ENCODE measurements around the gene TRIOBP. TPM values are rescaled to one million over a fixed set of nuclear protein-coding genes. Genes with fewer than 3 reads are reported as not detected.

TRIOBP gene
- total and polyA plus RNA-seq, 2 donors from 2014 or later, result 32.1 to 125 TPM

GRCh38 chr22:37808294-37808657 is 111.4 kb downstream of the TRIOBP start:
- DNase-seq (peak in 2 of 5 donors; percentile 23 to 48), FAIRE-seq (no peak)
- no peaks in the 10 kb centered on the region for H3K36me3 ChIP-seq (ENCODE audit: control insufficient read depth in 2 of 3, insufficient read depth in 3 of 3, low read length in 3 of 3)
- peak overlapping the region in 1 of 2 donors; percentile 60 for H3K27ac ChIP-seq (ENCODE audit: low read depth in 2 of 2, low read length in 2 of 2)
- no peak for TF ChIP-seq CTCF (IDR thresholded peaks at IDR 0.05; ENCODE audit: borderline replicate concordance, extremely low read depth, insufficient read depth)
- peak overlapping the region; percentile 74 to 85 (median 74) for H3K4me3 ChIP-seq (ENCODE audit: low read length in 3 of 3)
- intact Hi-C loops (cut with DNase I), result no loop called here
- peaks cover 0 to 14% (median 11%) of the 10 kb centered on the region in 3 donors for H3K4me1 ChIP-seq (ENCODE audit: control insufficient read depth in 2 of 3, insufficient read depth in 2 of 3, low read depth in 1 of 3, low read length in 3 of 3)
- peak overlapping the region; percentile 43 to 66 (median 52) for H3K9ac ChIP-seq (ENCODE audit: low read length in 3 of 3)
- no peaks in the 10 kb centered on the region for H3K9me3 ChIP-seq (ENCODE audit: control insufficient read depth in 2 of 3, insufficient read depth in 1 of 3, low read length in 3 of 3)
- H3K27me3 ChIP-seq (ENCODE audit: control insufficient read depth, insufficient read depth, low read length), result no peaks in the 10 kb centered on the region

DNA sequence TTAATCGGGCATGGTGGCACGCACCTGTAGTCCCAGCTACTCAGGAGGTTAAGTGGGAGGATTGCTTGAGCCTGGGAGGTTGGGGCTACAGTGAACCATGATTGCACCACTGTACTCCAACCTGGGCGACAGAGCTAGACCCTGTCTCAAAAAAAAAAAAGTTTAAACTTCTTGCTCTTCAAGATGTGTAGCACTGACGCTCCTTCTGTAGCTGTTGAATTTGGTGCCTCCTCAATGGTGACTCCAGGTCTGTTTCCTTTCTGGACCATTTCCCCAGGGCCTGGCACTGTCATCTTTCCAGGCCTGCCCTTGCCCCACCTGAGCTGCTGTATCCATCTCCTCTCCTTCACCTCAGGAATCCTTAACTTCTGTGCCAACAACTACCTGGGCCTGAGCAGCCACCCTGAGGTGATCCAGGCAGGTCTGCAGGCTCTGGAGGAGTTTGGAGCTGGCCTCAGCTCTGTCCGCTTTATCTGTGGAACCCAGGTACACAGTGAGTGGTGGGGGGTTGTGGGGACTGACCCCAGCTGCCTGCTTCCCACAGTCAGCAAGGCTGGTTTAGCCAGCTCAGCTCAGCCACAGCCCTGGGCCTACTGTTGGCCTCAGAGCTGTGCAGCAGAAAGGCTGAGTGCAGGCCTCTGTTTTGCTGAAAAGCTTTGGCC is 113.0 kb downstream of the TRIOBP start:
- H3K27ac ChIP-seq (ENCODE audit: low read depth in 2 of 2, low read length in 2 of 2), result no peak overlapping the region

DNA sequence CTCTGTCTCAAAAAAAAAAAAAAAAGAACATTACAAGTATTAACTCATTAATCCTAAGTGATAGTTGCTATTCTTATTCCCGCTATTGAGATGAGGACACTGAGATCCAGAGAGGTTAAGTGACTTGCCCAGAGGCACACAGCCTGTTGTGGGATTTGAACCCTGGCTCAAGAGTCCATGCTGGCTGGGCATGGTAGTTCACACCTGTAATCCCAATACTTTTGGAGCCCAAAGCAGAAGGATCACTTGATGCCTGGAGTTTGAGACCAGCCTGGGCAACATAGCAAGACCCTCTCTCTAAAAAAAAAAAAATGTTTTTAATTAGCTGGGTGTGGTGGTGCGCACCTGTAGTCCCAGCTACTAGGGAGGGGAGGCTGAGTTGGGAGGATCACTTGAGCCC is 115.0 kb downstream of the TRIOBP start:
- no peak for TF ChIP-seq CTCF (IDR thresholded peaks at IDR 0.05; ENCODE audit: borderline replicate concordance, extremely low read depth, insufficient read depth)
- Histone ChIP-seq H3K4me3 (ENCODE audit: low read length in 3 of 3) (no peak overlapping the region), H3K27ac (ENCODE audit: low read depth in 2 of 2, low read length in 2 of 2) (no peak overlapping the region), H3K9ac (ENCODE audit: low read length in 3 of 3) (no peak overlapping the region), H3K9me3 (ENCODE audit: control insufficient read depth in 2 of 3, insufficient read depth in 1 of 3, low read length in 3 of 3) (no peaks in the 10 kb centered on the region), H3K4me1 (ENCODE audit: control insufficient read depth in 2 of 3, insufficient read depth in 2 of 3, low read depth in 1 of 3, low read length in 3 of 3) (peaks cover 0 to 3% (median 0%) of the 10 kb centered on the region in 3 donors), H3K27me3 (ENCODE audit: control insufficient read depth, insufficient read depth, low read length) (no peaks in the 10 kb centered on the region), H3K36me3 (ENCODE audit: control insufficient read depth in 2 of 3, insufficient read depth in 3 of 3, low read length in 3 of 3) (peaks cover 0 to 6% (median 2%) of the 10 kb centered on the region in 3 donors)
- DNase-seq, result no peak
- no peak for FAIRE-seq
- intact Hi-C loops (cut with DNase I), result loop anchor here (10.0 kb wide), 2 partner anchors 53 to 153 kb away; no protein-coding TSS in a partner anchor

More for the DNA sequence above, 113.0 kb downstream of the TRIOBP start:
- Histone ChIP-seq H3K9ac (ENCODE audit: low read length in 3 of 3) (no peak overlapping the region), H3K36me3 (ENCODE audit: control insufficient read depth in 2 of 3, insufficient read depth in 3 of 3, low read length in 3 of 3) (peaks cover 0 to 2% (median under 1%) of the 10 kb centered on the region in 3 donors), H3K27me3 (ENCODE audit: control insufficient read depth, insufficient read depth, low read length) (no peaks in the 10 kb centered on the region), H3K4me1 (ENCODE audit: control insufficient read depth in 2 of 3, insufficient read depth in 2 of 3, low read depth in 1 of 3, low read length in 3 of 3) (peaks cover 0 to 11% (median 10%) of the 10 kb centered on the region in 3 donors), H3K4me3 (ENCODE audit: low read length in 3 of 3) (no peak overlapping the region), H3K9me3 (ENCODE audit: control insufficient read depth in 2 of 3, insufficient read depth in 1 of 3, low read length in 3 of 3) (no peaks in the 10 kb centered on the region)
- TF ChIP-seq CTCF (IDR thresholded peaks at IDR 0.05; ENCODE audit: borderline replicate concordance, extremely low read depth, insufficient read depth), result no peak
- intact Hi-C loops (cut with DNase I), result loop anchor here (10.0 kb wide), 2 partner anchors 55 to 155 kb away; no protein-coding TSS in a partner anchor
- DNase-seq (no peak), FAIRE-seq (no peak)

Measured in kidney (tissue), 14 donors.